ENCODE data around the gene MRGPRX1. TPM values are rescaled to one million over a fixed set of nuclear protein-coding genes. Genes with fewer than 3 reads are reported as not detected.

Gene MRGPRX1
- total and polyA plus RNA-seq, 2 donors from 2014 or later: not detected

- Histone ChIP-seq H3K36me3 (ENCODE audit: control insufficient read depth in 2 of 3, insufficient read depth in 3 of 3, low read length in 3 of 3) (no peaks in the 10 kb centered on the region), H3K4me3 (ENCODE audit: low read length in 3 of 3) (no peak overlapping the region), H3K4me1 (ENCODE audit: control insufficient read depth in 2 of 3, insufficient read depth in 2 of 3, low read depth in 1 of 3, low read length in 3 of 3) (no peaks in the 10 kb centered on the region), H3K27ac (ENCODE audit: low read depth in 2 of 2, low read length in 2 of 2) (no peak overlapping the region), H3K9me3 (ENCODE audit: control insufficient read depth in 2 of 3, insufficient read depth in 1 of 3, low read length in 3 of 3) (peaks cover 0 to 3% (median 0%) of the 10 kb centered on the region in 3 donors), H3K9ac (ENCODE audit: low read length in 3 of 3) (no peak overlapping the region), H3K27me3 (ENCODE audit: control insufficient read depth, insufficient read depth, low read length) (no peaks in the 10 kb centered on the region)
- TF ChIP-seq CTCF (IDR thresholded peaks at IDR 0.05; ENCODE audit: borderline replicate concordance, extremely low read depth, insufficient read depth): no peak
- DNase-seq (no peak), FAIRE-seq (no peak)
- intact Hi-C loops (cut with DNase I): no loop called here
These were observed 42.7 kb upstream of the MRGPRX1 start for GRCh38 chr11:18981897-18982296.

GRCh38 chr11:18974192-18974591 lies 35.0 kb upstream of the MRGPRX1 start:
- no peaks in the 10 kb centered on the region for H3K4me1 ChIP-seq (ENCODE audit: control insufficient read depth in 2 of 3, insufficient read depth in 2 of 3, low read depth in 1 of 3, low read length in 3 of 3)
- H3K4me3 ChIP-seq (ENCODE audit: low read length in 3 of 3): no peak overlapping the region
- no peak overlapping the region for H3K27ac ChIP-seq (ENCODE audit: low read depth in 2 of 2, low read length in 2 of 2)
- H3K27me3 ChIP-seq (ENCODE audit: control insufficient read depth, insufficient read depth, low read length): no peaks in the 10 kb centered on the region
- no peak for TF ChIP-seq CTCF (IDR thresholded peaks at IDR 0.05; ENCODE audit: borderline replicate concordance, extremely low read depth, insufficient read depth)
- peaks cover 0 to 3% (median 0%) of the 10 kb centered on the region in 3 donors for H3K9me3 ChIP-seq (ENCODE audit: control insufficient read depth in 2 of 3, insufficient read depth in 1 of 3, low read length in 3 of 3)
- H3K36me3 ChIP-seq (ENCODE audit: control insufficient read depth in 2 of 3, insufficient read depth in 3 of 3, low read length in 3 of 3): no peaks in the 10 kb centered on the region
- FAIRE-seq (no peak), DNase-seq (no peak)
- intact Hi-C loops (cut with DNase I): no loop called here
- no peak overlapping the region for H3K9ac ChIP-seq (ENCODE audit: low read length in 3 of 3)

GRCh38 chr11:18972336-18972735 lies 33.1 kb upstream of the MRGPRX1 start:
- no peak for TF ChIP-seq CTCF (IDR thresholded peaks at IDR 0.05; ENCODE audit: borderline replicate concordance, extremely low read depth, insufficient read depth)
- intact Hi-C loops (cut with DNase I): no loop called here
- no peaks in the 10 kb centered on the region for H3K9me3 ChIP-seq (ENCODE audit: control insufficient read depth in 2 of 3, insufficient read depth in 1 of 3, low read length in 3 of 3)
- FAIRE-seq (no peak), DNase-seq (peak in 1 of 5 donors; percentile 39)
- no peak overlapping the region for H3K9ac ChIP-seq (ENCODE audit: low read length in 3 of 3)
- no peak overlapping the region for H3K27ac ChIP-seq (ENCODE audit: low read depth in 2 of 2, low read length in 2 of 2)
- H3K27me3 ChIP-seq (ENCODE audit: control insufficient read depth, insufficient read depth, low read length): no peaks in the 10 kb centered on the region
- no peaks in the 10 kb centered on the region for H3K4me1 ChIP-seq (ENCODE audit: control insufficient read depth in 2 of 3, insufficient read depth in 2 of 3, low read depth in 1 of 3, low read length in 3 of 3)
- no peaks in the 10 kb centered on the region for H3K36me3 ChIP-seq (ENCODE audit: control insufficient read depth in 2 of 3, insufficient read depth in 3 of 3, low read length in 3 of 3)
- H3K4me3 ChIP-seq (ENCODE audit: low read length in 3 of 3): no peak overlapping the region

- no peak overlapping the region for H3K9ac ChIP-seq (ENCODE audit: low read length in 3 of 3)
- DNase-seq (no peak), FAIRE-seq (no peak)
- H3K4me1 ChIP-seq (ENCODE audit: control insufficient read depth in 2 of 3, insufficient read depth in 2 of 3, low read depth in 1 of 3, low read length in 3 of 3): no peaks in the 10 kb centered on the region
- no peaks in the 10 kb centered on the region for H3K9me3 ChIP-seq (ENCODE audit: control insufficient read depth in 2 of 3, insufficient read depth in 1 of 3, low read length in 3 of 3)
- intact Hi-C loops (cut with DNase I): no loop called here
- no peaks in the 10 kb centered on the region for H3K27me3 ChIP-seq (ENCODE audit: control insufficient read depth, insufficient read depth, low read length)
- no peaks in the 10 kb centered on the region for H3K36me3 ChIP-seq (ENCODE audit: control insufficient read depth in 2 of 3, insufficient read depth in 3 of 3, low read length in 3 of 3)
- TF ChIP-seq CTCF (IDR thresholded peaks at IDR 0.05; ENCODE audit: borderline replicate concordance, extremely low read depth, insufficient read depth): no peak
- H3K27ac ChIP-seq (ENCODE audit: low read depth in 2 of 2, low read length in 2 of 2): no peak overlapping the region
- no peak overlapping the region for H3K4me3 ChIP-seq (ENCODE audit: low read length in 3 of 3)
These were observed 30.5 kb upstream of the MRGPRX1 start for GRCh38 chr11:18969720-18970119.

All from kidney (tissue), 14 donors.